NCI-H1417 treated with DMSO at 0.1 percent for 48 hours (cell line): Measurements from ENCODE around the gene MYOM3.
"Not testable (repeated sequence)": the region's sequence is repeated elsewhere in the genome, so short reads cannot be mapped to it uniquely, and the experiment has no call there.

Experiments used
- DNase-seq: peaks from one replicate; lab custom pipeline; 2025; lab: John Stamatoyannopoulos, UW

The MYOM3 gene

DNA sequence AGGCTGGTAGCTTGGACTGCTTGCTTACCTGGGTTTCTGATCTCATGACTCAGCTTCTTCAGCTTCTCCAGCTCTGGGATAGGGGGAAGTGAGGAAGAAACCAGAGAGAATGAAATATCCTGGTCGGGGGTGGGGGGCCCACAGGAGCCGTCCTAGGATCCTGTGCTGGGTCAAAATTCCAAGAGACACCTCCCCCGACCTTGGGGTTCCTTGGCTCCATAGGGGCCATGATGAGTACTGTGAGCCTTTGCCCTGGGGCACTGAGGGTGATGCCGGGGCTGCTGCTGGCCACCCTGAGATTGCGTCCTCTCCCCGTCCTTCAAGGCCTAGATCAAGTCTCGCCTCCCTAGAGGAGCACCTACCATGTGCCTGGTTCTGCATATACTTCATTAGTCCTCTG is 40.0 kb downstream of the MYOM3 start:
- no peak for DNase-seq

DNA sequence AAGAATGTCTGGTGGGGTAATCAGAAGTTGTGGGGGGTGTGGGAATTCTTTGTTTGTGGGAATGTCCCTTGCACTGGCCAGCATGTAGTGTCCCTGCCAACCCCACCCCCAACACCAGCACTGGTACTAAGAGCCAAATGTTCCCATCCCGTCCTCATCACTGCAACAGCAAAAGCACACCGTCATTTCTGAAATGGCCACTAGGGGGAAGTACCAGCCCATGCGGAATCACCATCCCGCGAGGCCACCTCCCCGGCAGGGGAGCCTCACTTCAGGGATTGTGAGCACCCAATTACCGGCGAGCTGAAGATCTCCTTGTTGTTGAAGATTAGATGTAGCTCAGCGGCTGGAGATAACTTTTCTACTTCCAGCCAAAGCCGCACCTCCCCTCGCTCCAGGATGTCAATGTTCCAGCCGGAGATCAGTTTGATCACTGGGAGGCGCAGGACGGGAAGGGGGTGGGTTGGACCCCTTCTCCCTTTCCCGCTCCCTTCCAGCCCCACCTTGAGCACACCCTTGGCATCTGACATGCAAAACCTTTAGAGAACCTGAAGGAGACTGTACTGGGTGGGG is 41.0 kb downstream of the MYOM3 start:
- DNase-seq: peak; percentile 15

- DNase-seq: no peak
Measured at GRCh38 chr1:24069817-24070216, 42.1 kb downstream of the MYOM3 start.

- DNase-seq: no peak
Measured at GRCh38 chr1:24067978-24068377, 44.0 kb downstream of the MYOM3 start.

- DNase-seq: no peak
Measured at GRCh38 chr1:24065304-24065703, 46.6 kb downstream of the MYOM3 start.

DNA sequence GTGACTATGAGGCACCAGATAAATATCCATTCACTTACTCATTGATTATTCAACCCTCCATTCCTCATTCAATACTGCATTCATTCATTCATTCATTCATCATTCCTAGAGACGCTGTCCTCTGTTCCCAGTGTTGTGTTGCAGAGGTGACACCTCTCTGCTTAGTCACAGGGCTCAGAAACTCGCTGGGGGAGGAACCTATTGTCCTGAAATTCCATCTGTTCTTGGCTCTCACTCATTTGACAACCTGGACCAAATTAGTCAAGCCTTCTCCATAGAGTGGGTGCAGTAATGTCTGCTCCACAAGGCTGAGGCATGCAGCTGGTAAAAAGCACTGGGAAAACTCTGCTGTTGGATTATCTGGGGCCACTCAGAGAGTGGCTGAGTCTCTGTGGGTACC is 49.7 kb downstream of the MYOM3 start:
- no peak for DNase-seq

GRCh38 chr1:24060482-24060881 is 51.5 kb downstream of the MYOM3 start:
- no peak for DNase-seq

GRCh38 chr1:24058671-24059455 is 53.1 kb downstream of the MYOM3 start:
- no peak for DNase-seq

DNA sequence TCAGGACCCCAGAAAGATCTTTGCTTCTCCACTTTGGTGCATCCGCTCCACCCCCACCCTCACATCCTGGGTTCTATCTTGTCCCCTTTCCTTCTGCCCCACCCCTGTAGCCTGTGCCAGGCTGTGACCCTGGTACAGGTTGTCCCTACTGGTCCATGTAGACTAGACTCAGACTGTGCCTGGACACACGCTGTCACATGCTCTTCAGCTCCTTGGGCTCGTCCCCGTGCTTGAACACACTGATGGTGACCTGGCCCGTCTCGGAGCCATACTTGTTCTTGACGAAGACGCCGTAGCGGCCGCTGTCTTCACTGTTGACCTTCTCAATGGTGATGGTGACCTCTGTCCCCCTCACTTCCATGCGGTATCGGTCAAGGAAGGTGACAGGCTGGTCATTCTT is 54.8 kb downstream of the MYOM3 start:
- no peak for DNase-seq

- DNase-seq: no peak
Measured at GRCh38 chr1:24055681-24056080, 56.3 kb downstream of the MYOM3 start.

- DNase-seq: no peak
Measured at GRCh38 chr1:24052220-24052619, 59.7 kb downstream of the MYOM3 start.

- no peak for DNase-seq
Measured at GRCh38 chr1:24051206-24051945, 60.6 kb downstream of the MYOM3 start.

DNA sequence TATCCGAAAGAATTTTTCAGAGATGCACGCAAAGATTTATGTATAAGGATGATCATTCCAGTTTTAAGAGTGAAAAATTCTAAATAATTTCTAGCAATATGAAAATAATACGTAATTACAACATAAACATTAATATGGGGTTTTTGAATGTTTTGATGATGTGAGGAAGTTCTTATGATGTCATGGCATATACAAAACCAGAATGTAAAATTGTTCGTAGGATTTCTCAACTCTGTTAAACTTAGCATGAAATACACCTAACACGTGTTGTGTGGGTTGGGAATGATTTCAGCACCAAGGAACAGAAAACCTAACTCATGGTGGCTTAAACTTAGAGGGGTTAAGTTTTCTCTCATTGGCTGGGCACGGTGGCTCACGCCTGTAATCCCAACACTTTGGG is 62.2 kb downstream of the MYOM3 start:
- DNase-seq: no peak

GRCh38 chr1:24048894-24049293 is 63.0 kb downstream of the MYOM3 start:
- not testable (repeated sequence) for DNase-seq

- DNase-seq: no peak
Measured at GRCh38 chr1:24048205-24048869, 63.6 kb downstream of the MYOM3 start.

- no peak for DNase-seq
Measured at GRCh38 chr1:24047110-24047477, 64.8 kb downstream of the MYOM3 start.

DNA sequence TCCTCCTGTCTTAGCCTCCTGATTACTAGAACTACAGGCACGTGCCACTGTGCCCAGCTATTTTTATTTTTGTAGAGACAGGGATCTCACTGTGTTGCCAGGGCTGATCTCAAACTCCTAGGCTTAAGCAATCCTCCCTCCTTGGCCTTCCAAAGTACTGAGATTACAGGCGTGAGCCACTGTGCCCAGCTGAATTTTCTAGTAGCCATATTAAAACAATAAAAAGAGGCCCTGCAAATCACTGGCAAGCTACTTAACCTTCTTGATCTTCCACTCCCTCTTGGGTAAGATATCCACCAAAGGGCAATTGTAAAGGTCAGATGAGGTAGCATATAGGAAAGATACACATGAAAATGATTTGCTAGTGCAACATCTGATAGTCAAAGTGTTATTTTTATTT is 66.2 kb downstream of the MYOM3 start:
- no peak for DNase-seq

DNA sequence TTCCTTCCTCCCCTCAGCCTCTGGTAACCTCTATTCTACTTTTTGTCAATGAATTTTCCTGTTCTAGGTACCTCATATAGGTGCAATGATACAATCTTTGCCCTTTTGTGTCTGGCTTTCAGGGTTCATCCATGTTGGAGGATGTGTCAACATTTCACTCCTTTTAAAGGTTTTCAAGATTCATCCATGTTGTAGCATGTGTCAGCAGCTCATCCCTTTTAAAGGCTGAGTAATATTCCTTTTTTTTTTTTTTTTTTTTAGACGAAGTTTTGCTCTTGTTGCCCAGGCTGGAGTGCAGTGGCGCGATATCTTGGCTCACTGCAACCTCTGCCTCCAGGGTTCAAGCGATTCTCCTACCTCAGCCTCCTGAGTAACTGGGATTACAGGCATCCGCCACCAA is 67.3 kb downstream of the MYOM3 start:
- not testable (repeated sequence) for DNase-seq

- no peak for DNase-seq
Measured at GRCh38 chr1:24043345-24044032, 68.4 kb downstream of the MYOM3 start.

GRCh38 chr1:24042315-24042714 is 69.6 kb downstream of the MYOM3 start:
- DNase-seq: no peak

DNA sequence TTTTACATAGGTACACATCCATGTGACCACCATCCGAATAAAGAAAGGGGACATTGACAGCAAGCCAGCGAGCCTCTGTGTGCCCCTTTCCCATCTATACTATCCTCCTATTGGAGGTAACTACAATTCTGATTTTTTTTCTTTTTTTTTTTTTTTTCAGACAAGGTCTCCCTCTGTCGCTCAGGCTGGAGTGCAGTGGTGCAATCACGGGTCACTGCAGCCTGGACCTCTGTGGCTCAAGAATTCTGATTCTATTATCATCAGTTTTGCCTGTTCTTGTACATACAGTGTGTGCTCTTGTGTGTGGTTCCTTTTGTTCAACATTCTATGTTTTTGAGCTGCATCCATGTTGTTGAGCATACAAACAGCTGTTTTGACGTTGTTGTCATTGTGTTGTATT is 75.8 kb downstream of the MYOM3 start:
- no peak for DNase-seq

- no peak for DNase-seq
Measured at GRCh38 chr1:24032981-24033380, 79.0 kb downstream of the MYOM3 start.
